ENCODE data around the gene ENAH. TPM values are rescaled to one million over a fixed set of nuclear protein-coding genes. Genes with fewer than 3 reads are reported as not detected.

Gene ENAH
- total RNA-seq, 2 experiments from 2014 or later = not detected

GRCh38 chr1:225437710-225438437 is 215.0 kb downstream of the ENAH start:
- Mint-ChIP-seq H3K4me1 (peaks cover 24% of the 10 kb centered on the region), H3K27ac (no peak overlapping the region), H3K4me3 (no peak overlapping the region), H3K36me3 (peaks cover 4% of the 10 kb centered on the region), H3K27me3 (peaks cover 17% of the 10 kb centered on the region), H3K9me3 (no peaks in the 10 kb centered on the region)
- DNase-seq (no peak), ATAC-seq (ENCODE audit: low read depth) (no peak)
- POLR2A ChIA-PET = interaction anchor here (9.4 kb wide), 1 partner anchor 9 kb away, joined by 203 read pairs; the partner anchor contains the start of gene LBR

Other genes starting within 250 kb of the ENAH start
- 100 to 1,000 TPM; 168 to 171 TPM for gene LBR, start 225.1 kb downstream of the ENAH start, total RNA-seq
- gene SRP9, start 124.7 kb upstream of the ENAH start, total RNA-seq = 100 to 1,000 TPM; 209 to 226 TPM
- 1 to 10 TPM; 2.3 to 2.5 TPM for gene EPHX1, start 157.0 kb upstream of the ENAH start, total RNA-seq
- gene TMEM63A, start 229.3 kb upstream of the ENAH start, total RNA-seq = 100 to 1,000 TPM; 196 to 198 TPM
- gene LEFTY1, start 236.0 kb upstream of the ENAH start, total RNA-seq = under 1 TPM in 1 of 2 experiments, not detected in 1; 0.19 TPM

Measured in activated naive CD8-positive, alpha-beta T cell treated with anti-CD3 and anti-CD28 coated beads, Interleukin-2, amount 10 ng/mL, durations not matched to agents 7 days and 5 days (primary cell).